Right cardiac atrium (tissue), 5 donors: ENCODE data around the gene SLC44A1. TPM values are rescaled to one million over a fixed set of nuclear protein-coding genes. Genes with fewer than 3 reads are reported as not detected.

ENCODE experiments used
- ATAC-seq, 2 donors: fragments of 200-7000 bp; cut with Tn5 transposase; one replicate each; pipeline versions ENCODE4 v1.8.0 to v1.9.1; 2020; ENCODE audit warnings: moderate library complexity in 2 of 2, mild to moderate bottlenecking in 1 of 2
- DNase-seq, 3 donors: peaks; one replicate each; pipeline ENCODE4 v3.0.0-alpha.2; 2020
- H3K27ac ChIP-seq: one replicate; pipeline ENCODE4 v1.5.1; 2013; ENCODE audit warnings: mild to moderate bottlenecking, low read length, control low read depth, moderate library complexity
- H3K27me3 ChIP-seq: one replicate; pipeline ENCODE4 v1.6.1; 2013; ENCODE audit not compliant: control insufficient read depth, insufficient read depth
- H3K4me1 ChIP-seq: one replicate; pipeline ENCODE4 v1.6.1; 2013; ENCODE audit warnings: low read length; ENCODE audit not compliant: control insufficient read depth, insufficient read depth
- H3K4me3 ChIP-seq: one replicate; pipeline ENCODE4 v1.5.1; 2013; ENCODE audit warnings: low read length, control low read depth
- H3K9me3 ChIP-seq: one replicate; pipeline ENCODE4 v1.6.1; 2013; ENCODE audit warnings: low read length; ENCODE audit not compliant: control insufficient read depth
- WGBS: extraction: QIAGEN DNeasy Blood & Tissue Kit; methylation state at CpG from one replicate; pipeline ENCODE4 v1.1.7; 2013; 5-methylcytosine and 5-hydroxymethylcytosine counted together
- intact Hi-C, 4 donors: fragments of 100-400 bp; cut with DNase I; formaldehyde crosslinking; loops; one replicate each; pipeline versions ENCODE4 v1.11.0 to v1.14.0; 2022 to 2023
- polyA plus RNA-seq: library from polyadenylated mRNA; stranded (reverse); fragments of 200-250 nt; gene quantifications from one replicate; pipeline ENCODE4 v1.2.3, GENCODE V29; 2013
- total RNA-seq, 4 donors: library from RNA; stranded (reverse); fragmentation: NEBNext Ultra II Directional; extraction: Animal tissue kit (Norgen Biotek cat#: 25700); gene quantifications; one replicate each; pipeline ENCODE4 v1.2.1, GENCODE V29; 2021
- donor health status: healthy with polysubstance abuse.
- donor health status: DM: no; HTN: yes; CAD: no.
- donor health status: DM: no; HTN: no; CAD: no.
- donor health status: DM: no; HTN: yes; CAD: no; lungs with severe emphysema.
- donor health status: DM: yes; HTN: yes; CAD: no.

SLC44A1 gene
- total and polyA plus RNA-seq, 5 donors = 5.8 to 18.3 (median 16.1) TPM

DNA sequence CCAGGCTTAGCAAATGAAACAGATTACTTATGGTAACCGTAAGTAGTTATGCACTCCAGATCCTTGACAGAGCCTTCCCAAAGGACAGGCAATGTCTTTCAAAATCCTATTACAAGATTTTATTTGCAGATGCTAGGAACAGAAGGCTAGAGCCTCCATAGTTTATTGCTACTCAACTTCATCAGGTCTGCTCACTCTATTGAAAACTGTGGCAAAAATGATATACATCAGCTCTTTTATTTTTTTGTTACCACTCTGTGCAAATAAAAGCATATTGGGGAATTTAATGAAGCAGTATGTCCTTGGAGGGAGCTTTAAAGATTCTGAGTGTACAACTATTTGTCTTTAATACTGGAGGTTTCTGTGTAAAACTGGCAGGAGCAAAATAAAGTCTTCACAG lies 46.5 kb downstream of the SLC44A1 start:
- ATAC-seq = no peak
- 92% methylated on average over 1 of the region's 1 CpG for WGBS
- H3K4me1 ChIP-seq = no peaks in the 10 kb centered on the region
- intact Hi-C loops = no loop called here
- no peaks in the 10 kb centered on the region for H3K27me3 ChIP-seq
- no peak overlapping the region for H3K4me3 ChIP-seq
- no peak overlapping the region for H3K27ac ChIP-seq
- H3K9me3 ChIP-seq = no peaks in the 10 kb centered on the region
- DNase-seq = no peak

DNA sequence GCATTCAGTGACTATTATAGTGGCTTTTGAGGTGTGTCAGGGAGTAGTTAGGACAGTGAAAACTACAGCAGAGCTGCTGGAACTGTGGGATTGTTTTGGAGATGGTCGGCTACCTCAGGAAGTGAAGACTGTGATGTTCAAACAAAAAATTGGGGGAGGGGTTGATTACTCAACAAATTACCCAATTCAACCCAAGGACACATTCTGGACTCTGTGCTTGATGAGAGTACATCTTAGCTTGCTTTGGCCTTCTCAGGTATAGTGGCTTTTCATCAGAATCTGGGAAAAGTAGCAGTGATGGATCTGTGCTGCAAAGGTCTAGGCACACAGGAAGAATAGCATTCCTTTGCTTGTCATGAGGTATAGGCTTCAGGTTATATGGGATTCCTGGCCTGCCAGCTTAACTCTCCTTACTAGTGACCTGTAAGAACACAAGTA lies 47.0 kb downstream of the SLC44A1 start:
- H3K9me3 ChIP-seq = no peaks in the 10 kb centered on the region
- 69% methylated on average over 1 of the region's 1 CpG for WGBS
- no peak overlapping the region for H3K27ac ChIP-seq
- DNase-seq (no peak), ATAC-seq (no peak)
- intact Hi-C loops = no loop called here
- no peaks in the 10 kb centered on the region for H3K4me1 ChIP-seq
- no peak overlapping the region for H3K4me3 ChIP-seq
- no peaks in the 10 kb centered on the region for H3K27me3 ChIP-seq

DNA sequence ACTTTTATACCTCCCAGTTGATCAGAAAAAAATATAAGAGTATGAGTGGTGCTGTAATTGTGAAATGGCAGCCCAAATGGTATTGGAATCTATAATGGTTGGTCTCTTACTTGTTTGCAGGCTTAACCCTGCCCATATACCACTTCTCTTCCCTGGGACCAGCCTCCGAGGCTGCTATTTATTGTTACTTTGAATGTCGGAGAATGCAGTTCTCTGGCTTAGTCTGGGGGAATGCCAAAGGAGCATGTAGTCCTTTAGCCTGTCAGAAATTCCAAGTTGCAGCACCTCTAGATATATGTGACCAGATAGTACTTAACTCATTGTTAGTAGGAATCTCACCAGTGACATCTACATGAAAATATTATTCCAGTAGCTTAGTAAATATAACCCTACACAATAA lies 47.5 kb downstream of the SLC44A1 start:
- Histone ChIP-seq H3K4me1 (no peaks in the 10 kb centered on the region), H3K27me3 (no peaks in the 10 kb centered on the region), H3K9me3 (no peaks in the 10 kb centered on the region), H3K27ac (no peak overlapping the region), H3K4me3 (no peak overlapping the region)
- whole genome bisulfite sequencing = 60% methylated on average over 2 of the region's 2 CpGs
- DNase-seq (no peak), ATAC-seq (no peak)
- intact Hi-C loops = no loop called here

DNA sequence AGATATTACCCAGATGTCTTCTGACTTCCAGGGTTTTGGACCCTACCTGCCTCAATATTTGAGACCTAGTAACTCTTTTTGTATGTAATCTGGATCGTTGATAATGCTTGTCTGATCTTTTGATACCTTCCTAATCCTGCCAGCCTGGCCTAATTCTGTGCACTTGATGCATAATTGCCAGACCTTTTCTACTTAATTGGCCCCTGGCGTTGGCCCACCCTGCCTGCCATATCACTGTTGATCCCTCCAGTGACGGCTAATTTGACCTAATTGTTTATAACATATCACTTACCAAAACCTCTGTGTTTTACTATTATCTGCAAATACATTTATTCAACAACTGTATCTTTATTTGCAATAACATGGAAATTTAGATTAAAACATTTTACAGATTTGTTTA lies 49.0 kb downstream of the SLC44A1 start:
- Histone ChIP-seq H3K4me1 (peaks cover 3% of the 10 kb centered on the region), H3K27ac (no peak overlapping the region), H3K4me3 (no peak overlapping the region), H3K9me3 (no peaks in the 10 kb centered on the region), H3K27me3 (no peaks in the 10 kb centered on the region)
- ATAC-seq (no peak), DNase-seq (no peak)
- 92% methylated on average over 3 of the region's 3 CpGs for WGBS
- intact Hi-C loops = no loop called here

DNA sequence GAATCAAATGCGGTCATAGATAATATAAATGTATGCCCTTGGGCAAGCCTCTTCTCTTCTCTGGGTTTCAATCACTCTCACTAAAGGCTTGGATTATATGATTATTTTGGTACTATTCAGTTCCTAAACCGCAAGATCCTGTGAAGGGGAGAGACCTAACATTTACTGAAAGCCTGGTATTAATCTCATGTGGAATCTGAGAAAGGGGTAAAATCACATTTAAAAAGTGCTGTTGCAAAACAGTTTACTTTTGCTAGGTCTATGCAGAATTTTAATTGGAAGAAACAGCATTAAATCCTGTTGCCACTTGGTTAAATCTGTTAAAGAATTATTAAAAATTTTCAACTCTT lies 50.7 kb downstream of the SLC44A1 start:
- 96% methylated on average over 2 of the region's 2 CpGs for WGBS
- ATAC-seq = no peak
- intact Hi-C loops = no loop called here
- no peak for DNase-seq
- peaks cover 3% of the 10 kb centered on the region for H3K4me1 ChIP-seq
- H3K4me3 ChIP-seq = no peak overlapping the region
- H3K27ac ChIP-seq = no peak overlapping the region
- H3K9me3 ChIP-seq = no peaks in the 10 kb centered on the region
- H3K27me3 ChIP-seq = no peaks in the 10 kb centered on the region

DNA sequence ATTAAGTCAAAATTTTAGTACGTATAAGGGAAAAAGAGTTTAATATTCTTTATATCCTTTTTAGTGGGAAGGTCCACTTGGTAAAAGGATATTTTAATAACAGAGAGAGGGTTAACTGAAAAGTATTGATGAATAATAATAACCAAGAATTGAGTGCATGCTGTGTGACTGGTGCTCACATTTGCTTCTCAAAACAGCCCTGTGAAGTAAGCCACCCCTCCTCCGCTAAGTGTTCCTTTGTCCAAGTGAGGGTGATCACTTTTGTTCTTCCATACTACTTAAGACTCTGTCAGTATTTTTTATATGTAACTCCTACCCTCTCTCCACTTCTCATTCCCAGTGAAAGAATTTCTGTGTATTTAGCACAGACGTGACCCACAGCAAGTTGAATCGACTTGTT lies 51.5 kb downstream of the SLC44A1 start:
- WGBS = 80% methylated on average over 4 of the region's 4 CpGs
- ATAC-seq (no peak), DNase-seq (no peak)
- Histone ChIP-seq H3K27me3 (no peaks in the 10 kb centered on the region), H3K4me1 (peaks cover 3% of the 10 kb centered on the region), H3K4me3 (no peak overlapping the region), H3K27ac (no peak overlapping the region), H3K9me3 (no peaks in the 10 kb centered on the region)
- intact Hi-C loops = no loop called here

DNA sequence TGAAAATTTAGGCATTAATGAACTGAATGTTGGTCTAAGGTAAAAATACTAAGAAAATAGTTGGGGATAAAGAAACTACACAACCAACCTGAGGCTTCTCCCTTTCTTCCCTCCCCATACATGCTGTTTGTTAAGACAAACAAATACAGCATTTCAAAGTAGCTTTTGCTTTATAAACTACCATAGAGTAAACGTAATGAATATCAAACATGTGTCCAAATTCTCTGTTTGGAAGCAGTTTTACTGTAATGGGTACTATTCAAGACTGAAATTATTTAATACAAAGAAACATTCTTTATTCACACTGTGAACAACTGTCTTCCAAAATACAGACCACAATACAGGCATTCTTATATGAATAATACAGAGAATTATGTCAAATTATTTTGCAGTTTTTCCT lies 52.0 kb downstream of the SLC44A1 start:
- WGBS = 56% methylated on average over 1 of the region's 1 CpG
- intact Hi-C loops = no loop called here
- H3K4me3 ChIP-seq = no peak overlapping the region
- no peaks in the 10 kb centered on the region for H3K27me3 ChIP-seq
- ATAC-seq = no peak
- H3K27ac ChIP-seq = no peak overlapping the region
- no peak for DNase-seq
- no peaks in the 10 kb centered on the region for H3K9me3 ChIP-seq
- H3K4me1 ChIP-seq = peaks cover 3% of the 10 kb centered on the region

DNA sequence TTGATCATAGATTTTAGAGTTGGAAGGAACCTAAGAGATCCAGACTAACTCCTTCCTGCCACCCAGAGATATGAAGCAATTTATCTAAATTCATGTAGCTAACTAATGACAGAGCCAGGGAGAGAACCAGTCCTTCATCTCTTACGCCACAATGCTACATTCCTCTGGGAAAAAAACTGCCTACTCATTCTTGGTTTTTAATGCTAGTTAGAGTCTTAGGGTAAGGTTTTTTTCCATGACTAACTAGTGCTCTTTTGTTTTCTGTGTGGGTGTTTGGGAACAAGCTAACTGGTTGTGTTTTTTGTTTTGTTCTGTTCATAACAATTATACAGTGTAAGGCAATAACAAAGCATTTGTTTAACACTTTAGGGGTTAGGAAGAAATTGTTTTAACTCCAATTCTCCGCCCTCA lies 52.4 kb downstream of the SLC44A1 start:
- no peak for DNase-seq
- Histone ChIP-seq H3K9me3 (no peaks in the 10 kb centered on the region), H3K27ac (no peak overlapping the region), H3K27me3 (no peaks in the 10 kb centered on the region), H3K4me1 (peaks cover 3% of the 10 kb centered on the region), H3K4me3 (no peak overlapping the region)
- intact Hi-C loops = no loop called here
- 33% methylated on average over 2 of the region's 2 CpGs for WGBS
- peak; percentile 79 to 80 for ATAC-seq

DNA sequence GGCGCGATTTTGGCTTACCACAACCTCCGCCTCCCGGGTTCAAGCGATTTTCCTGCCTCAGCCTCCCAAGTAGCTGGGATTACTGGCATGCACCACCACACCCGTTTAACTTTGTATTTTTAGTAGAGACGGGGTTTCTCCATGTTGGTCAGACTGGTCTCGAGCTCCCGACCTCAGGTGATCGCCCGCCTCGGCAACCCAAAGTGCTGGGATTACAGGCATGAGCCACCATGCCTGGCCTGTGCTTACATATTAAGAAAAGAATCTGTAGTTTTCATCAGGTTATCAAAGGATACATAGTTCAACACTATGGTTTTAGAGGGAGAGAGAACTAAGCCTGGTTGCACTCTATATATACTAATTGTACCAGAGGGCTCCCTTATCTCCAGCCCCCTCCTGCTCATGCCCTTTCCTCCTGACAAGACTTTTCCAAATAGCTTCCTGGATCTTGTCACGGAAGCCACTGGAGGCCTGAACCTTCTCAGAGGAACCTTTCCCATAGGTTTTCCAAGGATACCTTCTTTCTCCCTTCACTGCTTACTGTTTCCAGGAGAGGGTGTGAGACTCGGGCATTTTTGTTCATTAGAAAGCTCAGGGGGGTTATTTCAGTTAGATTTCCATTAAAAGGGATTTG lies 53.1 kb downstream of the SLC44A1 start:
- DNase-seq (no peak), ATAC-seq (no peak)
- Histone ChIP-seq H3K27ac (no peak overlapping the region), H3K9me3 (no peaks in the 10 kb centered on the region), H3K4me1 (peaks cover 3% of the 10 kb centered on the region), H3K4me3 (no peak overlapping the region), H3K27me3 (no peaks in the 10 kb centered on the region)
- 96% methylated on average over 14 of the region's 14 CpGs for WGBS
- intact Hi-C loops = no loop called here

DNA sequence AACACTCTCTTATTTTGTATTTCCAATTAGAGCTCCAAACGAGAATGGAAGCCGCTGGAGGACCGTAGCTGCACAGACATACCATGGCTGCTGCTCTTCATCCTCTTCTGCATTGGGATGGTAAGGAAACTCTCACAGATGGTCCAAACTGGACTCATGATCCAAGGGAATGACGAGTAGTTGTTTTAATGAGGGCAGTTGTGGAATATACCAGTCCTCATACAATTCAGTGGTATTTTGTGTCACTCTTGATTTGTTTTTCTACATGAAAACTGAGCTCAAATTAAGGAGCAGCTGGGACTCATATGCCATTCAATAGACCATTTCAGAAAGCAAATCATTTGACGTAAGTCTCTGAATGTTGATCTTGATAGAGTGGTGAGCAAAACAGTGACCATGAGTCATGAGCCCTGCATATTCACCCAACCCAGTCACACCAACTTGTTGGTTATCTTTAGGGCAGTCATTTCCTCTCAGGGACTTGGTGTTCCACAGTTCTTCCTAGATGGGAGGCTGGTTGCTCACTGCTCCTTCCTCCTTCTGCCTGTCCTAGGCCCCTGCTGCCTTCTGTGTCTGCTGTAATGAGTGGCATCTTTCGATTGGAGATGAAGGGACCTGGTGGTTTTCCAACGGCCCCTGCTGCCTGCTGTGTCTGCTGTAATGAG lies 54.9 kb downstream of the SLC44A1 start:
- DNase-seq (no peak), ATAC-seq (peak; percentile 71 to 90)
- intact Hi-C loops = no loop called here
- 85% methylated on average over 7 of the region's 7 CpGs for WGBS
- Histone ChIP-seq H3K27me3 (no peaks in the 10 kb centered on the region), H3K4me3 (no peak overlapping the region), H3K4me1 (peaks cover 3% of the 10 kb centered on the region), H3K9me3 (no peaks in the 10 kb centered on the region), H3K27ac (peak overlapping the region; percentile 34)

DNA sequence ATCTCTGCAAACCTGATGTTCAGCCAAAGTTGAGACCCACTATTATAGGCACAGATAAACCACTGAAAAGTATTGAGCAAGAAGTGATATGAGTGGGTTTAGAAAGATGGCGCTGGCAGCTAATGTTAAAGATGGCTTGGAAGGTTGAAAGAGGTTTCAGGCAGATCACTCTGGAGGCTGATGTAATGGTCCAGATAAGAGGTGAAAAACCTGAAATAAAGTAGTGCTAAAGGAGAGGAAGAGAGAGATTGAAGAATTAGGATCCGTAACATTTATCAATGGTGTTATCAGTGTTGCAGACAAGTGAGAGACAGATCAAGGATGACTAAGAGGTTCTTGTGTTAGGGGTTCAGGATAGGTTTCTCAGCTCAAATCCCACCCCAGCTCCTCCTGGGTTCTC lies 58.3 kb downstream of the SLC44A1 start:
- H3K27me3 ChIP-seq = no peaks in the 10 kb centered on the region
- WGBS = 91% methylated on average over 2 of the region's 2 CpGs
- H3K4me3 ChIP-seq = no peak overlapping the region
- no peak for DNase-seq
- H3K4me1 ChIP-seq = peaks cover under 1% of the 10 kb centered on the region
- H3K9me3 ChIP-seq = no peaks in the 10 kb centered on the region
- no peak overlapping the region for H3K27ac ChIP-seq
- no peak for ATAC-seq
- intact Hi-C loops = no loop called here

DNA sequence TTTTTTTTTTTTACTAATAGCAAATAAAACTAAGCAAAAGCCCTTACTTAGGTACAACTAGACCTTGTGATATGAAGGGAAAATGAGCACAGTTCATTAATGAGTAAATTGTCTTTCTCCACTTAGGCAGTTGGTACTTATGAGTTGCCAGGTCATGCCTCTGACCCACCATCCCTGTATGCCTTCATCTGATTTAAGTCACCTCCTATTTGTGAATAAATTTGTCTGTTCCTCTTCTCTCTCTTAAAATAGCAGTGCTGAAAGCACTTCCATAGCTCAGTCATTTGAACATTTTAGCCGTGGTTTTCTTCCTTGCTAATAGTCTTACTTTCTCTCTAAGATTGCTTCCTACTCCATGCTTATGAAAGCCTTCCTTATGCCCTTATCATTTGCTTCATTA lies 61.4 kb downstream of the SLC44A1 start:
- ATAC-seq (no peak), DNase-seq (no peak)
- 48% methylated on average over 1 of the region's 1 CpG for WGBS
- no peak overlapping the region for H3K4me3 ChIP-seq
- no peaks in the 10 kb centered on the region for H3K4me1 ChIP-seq
- intact Hi-C loops = no loop called here
- no peaks in the 10 kb centered on the region for H3K9me3 ChIP-seq
- no peak overlapping the region for H3K27ac ChIP-seq
- H3K27me3 ChIP-seq = no peaks in the 10 kb centered on the region
